GM18505 (cell line): ENCODE data around the gene NEK9.

Experiments used
- ATAC-seq: cut with Tn5 transposase; IDR thresholded peaks from one replicate; pipeline ENCODE4 v1.9.1; 2021; ENCODE audit not compliant: unreplicated experiment
- POLR2A ChIP-seq: IDR thresholded peaks from 4 replicates; pipeline ENCODE4 v1.6.1; 2011; ENCODE audit warnings: borderline replicate concordance; ENCODE audit not compliant: insufficient read depth, insufficient read length; ENCODE audit errors: extremely low read depth

The NEK9 gene

DNA sequence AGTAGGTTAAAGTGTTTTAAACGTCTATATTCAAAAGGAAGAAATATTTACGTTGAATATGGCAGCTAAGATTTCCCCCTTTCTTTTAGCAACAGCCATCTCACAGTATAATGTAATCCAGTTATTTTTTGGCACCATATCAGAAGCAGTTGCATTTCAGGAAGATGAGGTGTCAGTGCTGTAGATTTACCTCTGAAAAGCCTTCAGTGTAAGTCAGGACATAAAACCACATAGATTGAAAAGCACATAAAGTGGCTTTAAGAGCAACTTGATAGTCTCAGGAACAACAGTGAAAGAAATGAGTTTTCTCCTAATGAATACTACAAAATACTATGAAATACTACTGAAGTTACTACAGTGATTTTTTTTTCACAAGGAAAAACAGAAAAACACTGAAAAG is 82.5 kb downstream of the NEK9 start:
- ATAC-seq = no peak
- TF ChIP-seq POLR2A = no peak

GRCh38 chr14:75042035-75042434 is 84.8 kb downstream of the NEK9 start:
- no peak for TF ChIP-seq POLR2A
- ATAC-seq = no peak

- no peak for ATAC-seq
- TF ChIP-seq POLR2A = no peak
Observed at GRCh38 chr14:75041613-75042012, 85.2 kb downstream of the NEK9 start.

- no peak for ATAC-seq
- no peak for TF ChIP-seq POLR2A
Observed at GRCh38 chr14:75040959-75041358, 85.9 kb downstream of the NEK9 start.

GRCh38 chr14:75040507-75040906 is 86.3 kb downstream of the NEK9 start:
- ATAC-seq = no peak
- no peak for TF ChIP-seq POLR2A

- no peak for ATAC-seq
- no peak for TF ChIP-seq POLR2A
Observed at GRCh38 chr14:75032939-75033338, 93.9 kb downstream of the NEK9 start.

DNA sequence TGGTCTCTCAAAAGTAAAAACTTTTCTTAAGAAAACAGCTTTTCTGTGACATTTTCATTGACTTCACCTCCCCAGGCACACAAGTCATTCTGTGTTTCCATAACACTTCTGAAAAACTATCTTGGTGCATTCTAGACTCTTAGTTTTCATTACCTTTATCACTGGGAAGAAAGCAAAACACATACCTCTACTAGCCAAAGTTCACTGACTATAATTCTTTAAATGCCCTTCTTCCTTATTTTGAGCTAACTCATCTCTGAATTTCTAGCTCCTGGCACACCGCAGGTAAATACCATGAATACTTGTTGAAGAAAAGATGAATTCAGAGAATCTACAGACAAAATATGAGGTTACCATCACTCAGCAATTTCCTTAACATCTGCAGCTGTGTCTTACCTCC is 96.7 kb downstream of the NEK9 start:
- TF ChIP-seq POLR2A = no peak

More for the DNA sequence above, 96.7 kb downstream of the NEK9 start:
- ATAC-seq = no peak
